NCI-H2171 treated with DMSO at 0.1 percent for 48 hours (cell line): ENCODE measurements around the gene LILRA6.
"Not testable (repeated sequence)": the region's sequence is repeated elsewhere in the genome, so short reads cannot be mapped to it uniquely, and the experiment has no call there.

Experiments
- DNase-seq: peaks from one replicate; lab custom pipeline; 2025; lab: John Stamatoyannopoulos, UW

The LILRA6 gene

DNA sequence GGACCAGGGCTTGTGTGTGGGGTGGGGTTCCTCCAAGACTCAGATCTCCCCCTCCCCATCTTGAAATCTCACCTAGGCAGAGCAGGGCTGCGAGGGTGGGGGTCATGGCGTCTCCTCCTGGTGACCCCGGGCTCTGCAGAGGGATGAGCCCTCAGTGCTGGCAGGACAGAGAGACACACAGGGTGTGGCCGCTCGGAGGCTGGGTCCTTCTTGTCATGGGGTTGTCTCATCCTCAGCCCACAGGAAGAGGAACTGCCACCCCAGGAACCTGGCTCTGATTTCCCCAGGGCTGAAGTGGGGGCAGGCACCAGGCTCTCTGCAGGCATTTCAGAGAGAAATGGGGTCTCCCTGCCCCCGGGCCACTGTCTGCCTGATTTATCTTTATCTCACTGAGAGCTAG lies at the start of gene LILRA6:
Gene LILRA6, minus strand, starts transcription at position 145 of the 400 bp plus-strand sequence.
- DNase-seq, result not testable (repeated sequence)

DNA sequence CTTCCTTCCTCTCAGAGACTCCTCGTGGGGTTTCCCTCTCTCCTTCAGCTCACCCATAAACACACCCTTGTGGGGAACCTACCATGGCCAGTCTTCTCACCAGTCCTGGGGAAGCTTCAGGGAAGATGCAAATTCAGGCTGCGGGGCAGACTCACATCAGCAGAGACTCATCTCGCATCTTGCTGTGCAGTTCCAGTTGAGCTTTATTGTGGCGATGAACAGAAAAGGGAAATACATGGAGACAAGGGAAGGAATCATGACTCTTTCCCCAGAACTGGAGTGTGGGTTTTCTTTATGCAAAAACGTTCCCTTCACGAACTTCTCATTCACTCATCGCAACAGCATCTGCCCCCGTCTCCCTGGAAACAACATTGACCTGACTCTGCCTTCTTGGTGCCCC lies 46.6 kb upstream of the LILRA6 start:
- not testable (repeated sequence) for DNase-seq

DNA sequence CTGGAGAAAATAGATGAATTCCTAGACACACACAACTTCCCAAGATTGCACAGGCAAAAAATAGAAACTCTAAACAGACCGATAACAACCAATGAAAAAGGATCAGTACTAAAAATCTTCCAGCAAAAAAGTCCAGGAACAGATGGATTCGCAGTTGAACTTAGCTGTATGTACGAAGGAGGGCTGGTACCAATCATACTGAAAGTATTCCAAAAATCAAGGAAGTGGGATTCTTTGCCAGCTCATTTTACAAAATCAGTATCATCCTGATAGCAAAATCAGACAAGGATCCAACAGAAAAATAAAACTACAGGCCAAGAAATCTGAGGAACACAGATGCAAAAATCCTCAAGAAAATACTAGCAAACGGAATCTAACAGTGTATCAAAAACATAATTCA lies 44.9 kb upstream of the LILRA6 start:
- DNase-seq, result no peak

DNA sequence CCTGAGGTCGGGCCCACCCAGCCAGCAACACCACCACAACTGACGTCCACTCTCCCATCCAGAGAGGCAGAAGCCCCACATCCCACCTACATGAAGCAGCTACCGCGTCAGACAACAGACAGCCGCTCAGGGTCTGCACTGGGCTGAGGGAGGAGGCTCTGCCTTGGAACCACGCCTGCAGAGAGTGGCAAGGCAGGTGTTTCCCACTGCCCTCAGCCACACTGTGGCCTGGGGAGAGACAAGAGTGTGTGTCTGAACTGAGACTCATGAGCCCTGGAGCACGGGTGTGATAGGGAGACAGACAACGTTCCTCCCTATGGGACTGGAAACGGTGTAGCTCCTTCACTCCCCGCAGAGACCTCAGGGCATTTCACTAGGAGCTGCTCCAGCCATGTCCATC lies 43.7 kb upstream of the LILRA6 start:
- DNase-seq, result not testable (repeated sequence)

DNA sequence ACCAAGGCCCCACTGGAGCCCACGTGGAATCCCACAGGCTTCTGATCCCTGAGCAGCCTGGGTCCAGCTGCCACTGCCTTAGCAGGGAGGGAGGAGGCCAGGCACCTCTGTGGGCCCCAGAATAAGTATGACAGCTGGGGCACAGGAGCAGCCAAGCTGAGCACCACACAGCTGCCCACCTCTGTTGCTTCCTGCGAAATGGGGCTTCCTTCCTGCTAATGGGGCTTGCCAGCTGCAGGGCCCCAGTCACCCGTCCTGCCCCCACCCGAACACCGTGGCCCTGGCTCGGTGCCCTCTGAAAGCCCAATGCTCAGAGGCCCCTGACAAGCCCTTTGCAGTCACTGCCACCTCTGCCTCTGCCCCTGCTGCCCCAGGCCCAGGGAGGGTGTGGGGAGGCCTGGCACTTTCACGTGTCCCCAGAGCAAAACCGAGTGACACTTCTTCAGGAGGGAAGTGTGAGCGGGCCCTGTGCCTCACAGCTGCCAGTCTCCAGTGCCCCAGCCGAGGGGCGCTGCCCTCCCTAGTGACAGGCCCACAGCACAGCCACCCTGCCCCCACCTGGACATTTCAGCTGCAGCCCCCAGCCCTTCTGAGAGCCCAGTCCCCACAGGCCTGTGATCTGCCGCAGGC lies 43.0 kb upstream of the LILRA6 start:
- not testable (repeated sequence) for DNase-seq

DNA sequence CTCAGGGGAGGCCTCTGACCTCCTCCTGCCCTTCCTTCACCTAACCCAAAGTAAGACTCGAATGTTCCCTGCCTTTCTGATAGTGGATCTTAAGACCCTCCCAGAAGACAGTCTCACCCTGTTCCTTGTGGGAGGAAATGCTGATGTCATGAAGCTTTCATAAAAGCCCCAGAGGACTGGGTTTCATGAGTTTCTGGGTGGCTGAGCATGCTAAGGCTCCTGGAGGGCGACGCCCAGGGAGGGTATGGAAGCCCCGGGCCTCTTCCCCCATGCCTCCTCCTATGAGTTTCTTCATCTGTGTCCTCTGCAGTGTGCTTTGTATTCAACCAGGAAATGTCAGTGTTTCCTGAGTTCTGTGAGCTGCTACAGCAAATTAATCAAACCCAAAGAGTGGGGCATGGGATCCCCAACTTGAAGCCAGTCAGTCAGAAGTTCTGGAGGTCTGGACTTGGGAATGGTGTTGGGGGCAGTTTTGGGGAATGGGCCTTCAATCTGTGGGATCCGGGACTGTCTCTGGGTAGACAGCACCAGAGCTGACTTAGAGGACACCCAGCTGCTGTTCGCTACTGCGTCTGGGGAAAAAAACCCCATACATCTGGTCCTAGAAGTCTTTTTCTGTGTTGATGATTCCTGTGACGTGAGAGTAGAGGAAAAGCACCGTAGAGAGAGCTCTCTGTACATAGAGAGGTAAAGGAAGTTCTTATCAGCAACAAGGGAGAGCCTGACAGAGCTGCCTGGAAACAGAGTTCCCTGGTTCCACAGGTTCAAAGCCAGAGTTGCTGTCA lies 40.3 kb upstream of the LILRA6 start:
- DNase-seq, result no peak

DNA sequence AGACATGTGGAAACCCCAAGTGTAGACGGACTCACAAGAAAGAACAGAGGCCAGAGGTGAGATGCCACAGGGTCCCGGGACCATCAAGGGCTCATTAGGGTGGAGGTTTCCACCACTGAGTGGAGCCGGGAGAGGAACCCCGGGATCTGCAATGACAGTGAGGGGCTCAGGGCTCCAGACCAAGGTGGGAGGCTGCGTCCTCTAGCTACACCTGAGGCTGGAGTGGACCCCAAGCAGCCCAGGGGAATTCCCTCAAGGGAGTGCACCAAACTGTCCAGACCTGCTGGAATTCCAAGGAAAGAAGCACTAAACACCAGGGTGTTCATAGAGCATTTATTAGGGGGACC lies 39.1 kb upstream of the LILRA6 start:
- DNase-seq, result not testable (repeated sequence)

DNA sequence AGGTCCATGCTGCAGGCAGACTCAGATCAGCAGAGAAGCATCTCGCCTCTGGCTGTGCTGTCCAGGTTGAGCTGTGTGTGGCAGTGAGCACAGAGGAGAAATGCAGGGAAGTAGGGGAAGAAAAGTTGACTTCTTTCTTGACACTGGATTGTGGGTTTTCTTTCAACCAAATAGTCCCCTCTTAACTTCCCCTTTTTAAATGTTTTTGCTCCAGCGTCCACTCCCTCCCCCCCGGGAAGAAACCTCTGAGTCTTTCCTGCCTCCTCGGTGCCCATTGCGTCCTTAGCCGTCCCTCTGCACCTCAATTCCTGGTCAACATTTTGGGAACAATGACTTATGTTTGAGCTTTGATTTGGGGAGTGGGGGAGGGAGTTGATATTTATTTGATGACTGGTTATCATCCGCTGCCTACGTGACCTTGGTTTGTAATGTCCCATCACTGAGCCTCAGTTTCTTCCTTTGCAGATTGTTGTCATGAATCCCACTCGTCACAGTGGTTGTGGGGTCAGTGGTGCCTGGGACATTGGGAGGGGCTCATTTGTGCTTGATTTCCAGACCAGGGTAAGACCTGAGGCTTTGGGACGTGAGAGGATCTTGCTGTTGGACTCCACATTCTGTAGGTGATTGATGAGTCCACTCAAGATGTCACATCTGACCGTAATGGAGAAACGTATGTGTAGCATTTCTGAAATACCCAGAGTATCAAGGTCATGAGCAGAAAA lies 38.6 kb upstream of the LILRA6 start, which contains the start of gene LILRB2:
Gene LILRB2, minus strand, starts transcription at position 104 of the 722 bp plus-strand sequence. CDS start 614 bp downstream, outside the sequence.
- no peak for DNase-seq

DNA sequence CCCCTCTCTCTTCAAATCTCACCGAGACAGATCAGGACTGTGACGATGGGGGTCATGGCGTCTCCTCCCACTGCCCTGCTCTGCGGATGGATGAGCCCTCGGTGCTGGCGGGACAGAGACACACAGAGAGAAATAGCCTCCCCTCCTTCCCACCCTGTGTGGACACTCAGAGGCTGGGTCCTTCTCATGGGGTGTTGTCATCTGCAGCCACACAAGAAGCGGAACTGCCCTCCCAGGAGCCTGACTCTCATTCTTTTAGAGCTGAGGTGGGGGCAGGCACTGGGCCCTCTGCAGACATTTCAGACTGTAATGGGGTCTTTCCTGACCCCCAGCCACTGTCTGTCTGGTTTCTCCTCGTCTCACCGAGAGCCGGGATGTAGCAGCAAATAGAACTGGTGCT lies 37.9 kb upstream of the LILRA6 start:
- not testable (repeated sequence) for DNase-seq

DNA sequence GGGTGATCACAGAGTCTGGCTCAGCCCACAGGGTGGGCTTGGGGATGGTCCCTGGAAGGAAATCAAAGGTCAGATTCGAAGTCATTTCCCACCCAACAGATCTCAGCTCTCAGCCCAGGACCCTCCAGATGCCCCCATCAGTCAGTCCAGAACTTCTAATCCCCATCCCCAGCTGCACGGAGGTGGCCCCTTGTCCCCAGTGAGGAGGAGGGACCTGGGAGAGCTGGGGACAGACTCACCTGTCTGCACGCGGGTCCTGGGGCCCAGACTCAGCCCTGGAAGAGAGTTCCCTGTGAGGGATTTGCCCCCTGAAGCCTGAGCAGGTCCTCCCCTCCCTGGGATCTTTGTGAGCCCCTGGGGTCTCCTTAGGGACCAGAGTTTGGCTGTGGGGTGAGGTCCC lies 37.4 kb upstream of the LILRA6 start:
- not testable (repeated sequence) for DNase-seq

DNA sequence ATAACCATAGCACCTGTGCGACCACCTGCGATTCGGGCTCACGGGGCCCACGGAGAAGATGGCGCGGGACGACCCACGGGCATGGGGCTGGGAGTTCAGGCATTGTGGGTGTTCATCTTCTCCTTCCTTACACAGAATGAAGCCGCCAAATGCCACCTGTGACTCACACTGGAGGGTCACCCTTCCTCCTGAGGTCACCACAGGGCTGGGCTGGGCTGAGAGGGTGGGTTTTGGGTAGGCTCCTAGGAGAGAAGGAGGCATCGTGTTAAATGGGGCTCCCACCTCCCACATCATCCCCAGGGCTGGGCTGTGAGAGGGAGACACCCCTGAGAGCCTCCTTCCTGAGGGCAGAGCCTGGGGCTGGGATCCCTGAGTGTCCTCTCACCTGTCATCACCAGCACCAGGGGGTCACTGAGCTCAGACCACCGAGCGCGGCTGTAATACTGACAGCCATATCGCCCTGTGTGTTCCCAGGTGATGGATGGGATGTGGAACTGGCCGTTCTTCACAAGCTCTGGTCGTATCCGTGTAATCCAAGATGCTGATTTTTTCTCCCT lies 36.9 kb upstream of the LILRA6 start:
- no peak for DNase-seq

DNA sequence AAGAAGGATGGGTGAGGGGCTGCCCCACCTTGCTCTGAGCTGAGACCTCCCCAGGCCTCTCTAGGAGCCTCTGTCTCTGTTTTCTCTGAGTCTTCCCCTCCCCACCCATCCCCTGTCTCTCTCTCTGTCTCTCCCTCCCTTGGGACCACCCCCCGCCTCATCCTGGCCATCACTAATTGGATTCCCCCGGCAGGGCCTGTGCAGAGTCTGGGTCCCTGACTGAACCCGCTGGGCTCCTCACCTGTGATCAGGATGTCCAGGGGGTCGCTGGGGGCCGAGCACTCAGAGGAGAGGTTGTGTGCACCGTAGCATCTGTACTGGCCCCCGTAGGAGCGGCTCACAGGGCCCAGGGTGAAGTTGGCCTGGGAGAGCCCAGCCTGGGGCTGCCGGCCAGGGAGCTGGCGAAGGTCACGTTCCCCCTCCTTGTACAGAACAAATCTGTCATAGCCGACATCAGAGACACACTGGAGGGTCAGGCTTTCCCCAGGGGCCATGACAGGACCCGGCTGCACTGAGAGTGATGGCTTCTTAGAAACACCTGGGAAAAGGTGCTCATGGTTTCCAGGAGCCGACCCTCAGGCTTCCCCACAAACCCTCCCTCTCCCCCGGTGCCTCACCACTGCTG lies 36.1 kb upstream of the LILRA6 start:
- DNase-seq, result not testable (repeated sequence)

DNA sequence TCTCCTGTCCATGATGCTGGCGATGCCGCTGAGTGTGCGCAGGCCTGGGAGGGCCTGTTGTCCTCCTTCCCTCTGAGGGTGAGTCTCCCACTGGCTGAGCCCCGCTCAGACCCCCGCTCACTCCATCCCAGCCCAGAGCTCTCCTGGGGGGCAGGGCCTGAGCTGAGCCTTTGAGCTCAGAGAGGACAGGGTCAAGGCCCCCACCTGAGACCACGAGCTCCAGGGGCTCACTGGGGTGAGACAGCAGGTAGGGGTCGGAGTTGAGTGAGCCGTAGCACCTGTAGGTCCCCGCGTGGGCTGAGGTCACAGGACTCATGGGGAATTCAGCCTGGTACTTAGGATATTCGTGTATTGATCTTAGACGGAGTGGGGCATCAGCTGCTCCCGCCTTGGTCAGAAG lies 35.5 kb upstream of the LILRA6 start:
- not testable (repeated sequence) for DNase-seq

DNA sequence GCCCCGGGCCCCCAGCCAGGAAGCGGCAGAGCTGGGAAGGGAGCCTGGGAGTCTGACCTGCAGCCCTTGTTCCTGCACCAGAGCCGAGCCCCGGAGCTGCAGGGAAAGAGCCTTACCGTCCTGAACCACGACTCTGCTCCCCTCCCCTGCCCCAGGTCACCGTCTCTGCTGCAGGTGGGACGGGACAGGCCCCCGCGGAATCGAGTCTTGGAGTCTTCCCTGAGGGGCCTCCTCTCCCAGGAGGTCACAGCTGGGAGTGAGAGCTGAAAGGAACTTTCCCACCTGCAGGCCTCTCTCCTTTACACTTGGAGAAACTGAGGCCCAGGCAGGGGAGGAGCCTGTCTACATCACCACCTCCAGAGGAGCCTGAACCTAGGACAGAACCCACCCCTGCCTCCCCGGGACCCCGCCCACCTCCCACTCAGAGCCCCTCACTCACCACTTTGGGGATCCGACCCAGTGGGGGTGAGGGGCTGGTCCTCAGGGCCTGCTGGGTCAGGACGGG lies 34.6 kb upstream of the LILRA6 start:
- DNase-seq, result not testable (repeated sequence)

DNA sequence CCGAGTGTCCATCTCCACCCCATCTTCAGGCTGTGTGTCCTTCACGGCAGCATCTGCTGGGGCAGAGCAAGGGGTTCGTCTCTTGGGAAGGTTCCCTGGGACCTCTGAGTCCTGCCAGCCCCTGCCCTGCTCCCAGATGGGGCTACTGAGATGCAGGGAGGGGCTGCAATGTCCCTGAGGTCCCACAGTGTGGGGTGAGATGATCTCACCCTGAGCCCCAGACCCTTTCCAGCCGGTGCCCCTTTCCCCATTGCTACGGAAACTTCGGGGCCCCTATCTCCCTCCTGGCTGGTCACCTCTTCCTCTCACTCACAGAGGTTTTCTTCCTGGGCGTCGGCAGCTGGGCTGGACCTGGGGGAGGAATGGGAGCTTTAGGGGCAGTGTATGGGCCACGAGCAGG lies 33.4 kb upstream of the LILRA6 start:
- DNase-seq, result no peak

DNA sequence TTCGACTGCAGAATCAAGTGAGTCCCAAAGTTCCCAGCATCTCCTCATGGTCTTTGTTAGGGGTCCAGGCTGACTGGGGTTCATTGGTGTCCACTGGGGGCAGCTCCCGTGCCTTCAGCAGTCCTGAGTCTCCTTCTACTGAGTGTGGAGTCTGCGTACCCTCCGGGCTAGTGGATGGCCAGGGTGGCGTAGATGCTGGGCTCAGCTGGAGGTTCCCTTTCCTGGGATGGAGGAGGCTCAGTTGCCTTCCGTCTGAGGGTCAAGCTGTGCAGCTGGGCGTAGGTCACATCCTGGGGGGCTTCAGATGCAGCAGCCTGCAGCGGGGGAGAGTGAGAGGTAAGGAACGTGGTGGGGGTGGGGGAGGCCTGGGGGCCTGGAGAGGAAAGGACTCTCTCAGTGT lies 31.9 kb upstream of the LILRA6 start:
- not testable (repeated sequence) for DNase-seq

DNA sequence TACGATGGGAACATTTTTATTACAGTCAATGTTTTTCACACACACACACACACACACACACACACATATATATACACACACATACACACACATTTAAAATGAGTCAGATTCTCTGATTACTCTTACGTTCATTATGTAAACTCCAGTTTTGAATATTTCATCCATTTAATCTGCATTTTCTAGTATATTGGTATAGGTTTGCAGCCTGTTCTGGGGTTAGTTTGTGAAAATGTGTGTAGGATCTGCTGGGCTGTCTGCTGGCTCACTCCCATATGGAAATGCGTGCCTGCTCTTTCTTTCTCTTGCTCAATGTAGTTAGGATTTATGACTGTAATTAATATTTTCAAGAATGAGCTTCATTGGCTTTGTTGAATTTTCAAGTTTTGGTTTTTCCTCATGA lies 31.2 kb upstream of the LILRA6 start:
- DNase-seq, result no peak

DNA sequence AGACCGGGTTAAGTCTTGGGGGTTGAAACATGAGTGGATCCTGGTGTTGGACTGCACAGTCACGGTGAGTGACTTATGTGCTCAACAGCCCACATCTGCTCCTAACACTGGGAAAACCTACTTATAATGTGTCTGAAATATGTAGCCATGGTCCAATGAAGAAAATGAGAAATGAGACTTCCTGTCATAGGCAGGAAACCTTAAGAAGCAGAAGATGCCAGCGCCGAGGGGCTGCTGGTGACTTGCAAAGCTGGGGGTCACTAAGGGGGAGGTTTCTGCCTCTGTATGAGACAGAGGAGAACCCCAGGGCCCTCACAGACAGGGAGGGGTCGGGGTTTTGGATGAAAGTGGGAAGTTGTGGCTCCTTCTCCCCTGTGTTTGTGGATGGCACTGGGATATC lies 29.6 kb upstream of the LILRA6 start:
- not testable (repeated sequence) for DNase-seq

DNA sequence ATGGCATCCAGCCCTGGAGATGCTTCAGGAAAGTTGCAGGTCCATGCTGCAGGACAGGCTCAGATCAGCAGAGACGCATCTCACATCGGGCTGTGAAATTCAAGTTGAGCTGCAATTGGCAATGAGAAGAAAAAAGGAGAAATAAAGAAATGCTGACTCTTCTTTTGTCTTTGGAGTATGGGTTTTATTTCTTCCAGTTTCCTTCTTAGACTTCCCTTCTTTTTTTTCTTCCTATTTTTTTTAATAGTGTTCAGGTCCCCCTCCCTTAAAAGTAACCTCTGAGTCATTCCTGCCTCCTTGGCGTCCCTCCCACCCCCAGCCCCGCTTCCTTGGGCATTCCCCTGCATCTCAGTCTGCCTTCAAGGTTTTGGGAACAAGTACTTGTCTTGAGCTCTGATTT lies 29.0 kb upstream of the LILRA6 start:
- DNase-seq, result not testable (repeated sequence)

DNA sequence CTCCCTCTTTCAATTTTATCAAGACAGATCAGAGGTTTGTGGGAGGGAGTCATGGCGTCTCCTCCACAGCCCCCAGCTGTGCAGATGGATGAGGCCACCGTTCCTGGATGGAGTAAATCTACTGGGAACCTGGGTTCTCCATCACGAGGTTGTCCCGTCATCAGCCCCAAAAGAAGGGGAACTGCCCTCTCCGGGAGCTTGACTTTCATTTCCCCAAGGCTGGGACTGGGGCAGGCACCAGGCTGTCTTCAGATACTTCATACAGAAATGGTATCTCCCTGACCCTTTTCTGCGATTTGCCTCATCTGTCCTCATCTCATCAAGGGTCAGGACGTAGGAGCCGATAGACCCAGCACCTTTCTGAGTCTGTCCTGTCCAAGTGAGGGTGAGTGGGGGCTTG lies 28.5 kb upstream of the LILRA6 start:
- no peak for DNase-seq

DNA sequence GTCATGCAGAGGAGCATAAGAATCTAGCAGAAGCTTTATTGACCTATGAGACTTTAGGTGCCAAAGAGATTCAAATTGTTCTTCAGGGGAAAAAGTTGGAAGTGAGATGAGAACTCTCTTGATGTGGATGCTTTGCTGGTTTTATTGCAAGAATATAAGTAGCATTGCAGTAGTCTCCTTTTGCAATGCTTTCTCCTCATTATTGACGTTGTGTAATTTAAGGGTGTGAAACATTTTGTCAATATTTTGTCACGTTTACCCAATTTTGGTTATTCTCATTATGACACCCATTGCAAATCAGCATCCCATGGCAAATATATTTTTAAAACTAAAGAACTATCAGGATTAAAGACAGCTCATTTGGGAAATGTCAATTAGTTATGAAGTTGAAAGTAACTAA lies 26.3 kb upstream of the LILRA6 start:
- no peak for DNase-seq

DNA sequence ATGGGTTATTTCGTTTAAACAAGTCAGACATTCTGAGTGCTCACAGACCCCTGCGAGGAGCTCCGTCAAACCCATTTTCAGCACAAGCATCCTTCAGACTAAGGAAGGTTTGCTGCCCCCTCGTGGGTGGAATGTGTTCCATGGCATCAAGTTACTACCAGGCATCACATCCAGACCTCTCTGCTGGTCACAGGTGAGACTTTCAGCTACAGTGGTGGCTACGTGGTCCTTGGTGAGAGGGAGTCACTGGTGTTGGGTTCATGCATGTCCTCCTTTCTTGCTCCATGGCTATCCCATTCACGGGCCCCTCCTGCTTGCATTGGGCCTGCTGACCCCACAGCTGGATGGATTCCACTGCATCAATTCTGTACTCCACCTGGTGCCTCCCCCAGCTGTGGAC lies 23.5 kb upstream of the LILRA6 start:
- peak; percentile 40 for DNase-seq
